CD4-positive, CD25-positive, alpha-beta regulatory T cell (primary cell): ENCODE measurements around the gene PPIP5K1. TPM values are rescaled to one million over a fixed set of nuclear protein-coding genes. Genes with fewer than 3 reads are reported as not detected.

Experiments
- ATAC-seq, 2 donors: fragments of 150-1000 bp; cut with Tn5 transposase; one replicate each; pipeline ENCODE4 v1.10.0; 2021; ENCODE audit warnings: low read depth in 2 of 2, moderate number of reproducible peaks in 2 of 2, moderate library complexity in 1 of 2
- DNase-seq, 3 donors: peaks; one replicate each; pipeline versions ENCODE4 v3.0.0 to v3.0.0-alpha.2; 2012 to 2022; ENCODE audit warnings: mixed read lengths in 1 of 3
- H3K27ac ChIP-seq: one replicate; pipeline ENCODE4 v1.7.0; 2013; ENCODE audit warnings: mild to moderate bottlenecking, low read length; ENCODE audit not compliant: insufficient read depth, poor library complexity, severe bottlenecking
- H3K27me3 ChIP-seq: one replicate; pipeline ENCODE4 v1.7.0; 2013; ENCODE audit warnings: low read length; ENCODE audit not compliant: control insufficient read depth, insufficient read depth
- H3K36me3 ChIP-seq: one replicate; pipeline ENCODE4 v1.7.0; 2013; ENCODE audit warnings: mild to moderate bottlenecking, low read length, moderate library complexity; ENCODE audit not compliant: control insufficient read depth, insufficient read depth
- H3K4me1 ChIP-seq: 2 replicates; pipeline ENCODE4 v1.7.0; 2013; ENCODE audit warnings: mild to moderate bottlenecking, low read length; ENCODE audit not compliant: insufficient read depth, control insufficient read depth, poor library complexity, severe bottlenecking
- H3K4me3 ChIP-seq: one replicate; pipeline ENCODE4 v1.7.0; 2013; ENCODE audit warnings: low read depth, mild to moderate bottlenecking, low read length, moderate library complexity
- H3K9me3 ChIP-seq, 2 experiments: 1 replicate in 1 of 2; 2 replicates in 1 of 2; pipeline ENCODE4 v1.7.0; 2013; ENCODE audit warnings: low read length in 2 of 2, mild to moderate bottlenecking in 1 of 2, moderate library complexity in 1 of 2; ENCODE audit not compliant: control insufficient read depth in 2 of 2
- H3K27ac Mint-ChIP-seq, 3 donors: one replicate each; pipeline ENCODE4 v1.8.0; 2020 to 2022; ENCODE audit warnings: mild to moderate bottlenecking in 3 of 3, mixed read lengths in 3 of 3, moderate library complexity in 2 of 3
- H3K27me3 Mint-ChIP-seq: one replicate; pipeline ENCODE4 v1.8.0; 2022; ENCODE audit warnings: mild to moderate bottlenecking, mixed read lengths
- H3K36me3 Mint-ChIP-seq: one replicate; pipeline ENCODE4 v1.8.0; 2020; ENCODE audit warnings: mixed read lengths
- H3K4me1 Mint-ChIP-seq, 4 donors: one replicate each; pipeline ENCODE4 v1.8.0; 2020 to 2022; ENCODE audit warnings: mixed read lengths in 4 of 4, mild to moderate bottlenecking in 1 of 4
- H3K4me3 Mint-ChIP-seq, 4 donors: one replicate each; pipeline ENCODE4 v1.8.0; 2020 to 2022; ENCODE audit warnings: mild to moderate bottlenecking in 4 of 4, mixed read lengths in 4 of 4, moderate library complexity in 3 of 4
- H3K9me3 Mint-ChIP-seq, 7 donors: one replicate each; pipeline ENCODE4 v1.8.0; 2020 to 2022; ENCODE audit warnings: mixed read lengths in 7 of 7, mild to moderate bottlenecking in 3 of 7, moderate library complexity in 2 of 7
- polyA plus RNA-seq, 4 donors: library from polyadenylated mRNA; unstranded; fragments of 300-500 nt; fragmentation: Illumina TruSeq; gene quantifications; one replicate each; pipeline ENCODE4 v1.2.3, GENCODE V29; 2021
- total RNA-seq: library from RNA; stranded (reverse); gene quantifications from one replicate; pipeline ENCODE4 v1.2.3, GENCODE V29; 2022

PPIP5K1 gene
- total and polyA plus RNA-seq, 5 donors from 2014 or later, result 4.3 to 34.0 (median 6.2) TPM

- Mint-ChIP-seq H3K36me3 (no peaks in the 10 kb centered on the region), H3K9me3 (no peaks in the 10 kb centered on the region), H3K27me3 (peaks cover 9% of the 10 kb centered on the region), H3K4me1 (peaks cover 0 to 35% (median 25%) of the 10 kb centered on the region in 4 donors), H3K27ac (peak overlapping the region in 1 of 3 donors; percentile 98), H3K4me3 (peak overlapping the region; percentile 84 to 97 (median 94))
- no peaks in the 10 kb centered on the region for H3K9me3 ChIP-seq
- peak overlapping the region; percentile 75 for H3K27ac ChIP-seq
- H3K27me3 ChIP-seq, result no peaks in the 10 kb centered on the region
- DNase-seq (no peak), ATAC-seq (no peak)
- H3K4me1 ChIP-seq, result peaks cover 22% of the 10 kb centered on the region
- H3K4me3 ChIP-seq, result no peak overlapping the region
- H3K36me3 ChIP-seq, result no peaks in the 10 kb centered on the region
Observed at GRCh38 chr15:43508991-43509659, 80.9 kb downstream of the PPIP5K1 start.

GRCh38 chr15:43508421-43508820 lies 81.6 kb downstream of the PPIP5K1 start:
- Histone ChIP-seq H3K4me3 (no peak overlapping the region), H3K4me1 (peaks cover 20% of the 10 kb centered on the region), H3K27ac (no peak overlapping the region), H3K27me3 (no peaks in the 10 kb centered on the region), H3K9me3 (no peaks in the 10 kb centered on the region), H3K36me3 (no peaks in the 10 kb centered on the region)
- H3K36me3 Mint-ChIP-seq, result no peaks in the 10 kb centered on the region
- peak overlapping the region in 2 of 4 donors; percentile 70 to 80 for H3K4me3 Mint-ChIP-seq
- no peak for ATAC-seq
- no peaks in the 10 kb centered on the region for H3K9me3 Mint-ChIP-seq
- no peak overlapping the region for H3K27ac Mint-ChIP-seq
- H3K4me1 Mint-ChIP-seq, result peaks cover 0 to 30% (median 25%) of the 10 kb centered on the region in 4 donors
- H3K27me3 Mint-ChIP-seq, result peaks cover 9% of the 10 kb centered on the region
- no peak for DNase-seq

- DNase-seq (no peak), ATAC-seq (no peak)
- H3K27me3 Mint-ChIP-seq, result no peaks in the 10 kb centered on the region
- Histone ChIP-seq H3K4me1 (peaks cover 11% of the 10 kb centered on the region), H3K4me3 (no peak overlapping the region), H3K27me3 (no peaks in the 10 kb centered on the region), H3K27ac (no peak overlapping the region), H3K9me3 (no peaks in the 10 kb centered on the region), H3K36me3 (no peaks in the 10 kb centered on the region)
- H3K9me3 Mint-ChIP-seq, result no peaks in the 10 kb centered on the region
- H3K27ac Mint-ChIP-seq, result peak overlapping the region in 1 of 3 donors; percentile 63
- peaks cover 0 to 24% (median 13%) of the 10 kb centered on the region in 4 donors for H3K4me1 Mint-ChIP-seq
- no peaks in the 10 kb centered on the region for H3K36me3 Mint-ChIP-seq
- no peak overlapping the region for H3K4me3 Mint-ChIP-seq
Observed at GRCh38 chr15:43505738-43506137, 84.3 kb downstream of the PPIP5K1 start.

GRCh38 chr15:43499635-43500034 lies 90.4 kb downstream of the PPIP5K1 start:
- no peaks in the 10 kb centered on the region for H3K9me3 ChIP-seq
- Mint-ChIP-seq H3K36me3 (no peaks in the 10 kb centered on the region), H3K9me3 (no peaks in the 10 kb centered on the region), H3K4me3 (no peak overlapping the region), H3K27me3 (no peaks in the 10 kb centered on the region), H3K4me1 (peaks cover 0 to 6% (median 0%) of the 10 kb centered on the region in 4 donors), H3K27ac (no peak overlapping the region)
- H3K27me3 ChIP-seq, result no peaks in the 10 kb centered on the region
- H3K27ac ChIP-seq, result no peak overlapping the region
- no peaks in the 10 kb centered on the region for H3K4me1 ChIP-seq
- H3K36me3 ChIP-seq, result no peaks in the 10 kb centered on the region
- no peak for ATAC-seq
- H3K4me3 ChIP-seq, result no peak overlapping the region
- DNase-seq, result no peak

GRCh38 chr15:43498990-43499389 lies 91.0 kb downstream of the PPIP5K1 start:
- Histone ChIP-seq H3K4me3 (no peak overlapping the region), H3K27ac (no peak overlapping the region), H3K36me3 (no peaks in the 10 kb centered on the region), H3K9me3 (no peaks in the 10 kb centered on the region), H3K4me1 (no peaks in the 10 kb centered on the region), H3K27me3 (no peaks in the 10 kb centered on the region)
- Mint-ChIP-seq H3K27me3 (no peaks in the 10 kb centered on the region), H3K36me3 (no peaks in the 10 kb centered on the region), H3K27ac (peak overlapping the region in 1 of 3 donors; percentile 21), H3K9me3 (no peaks in the 10 kb centered on the region), H3K4me1 (peaks cover 0 to 7% (median 0%) of the 10 kb centered on the region in 4 donors), H3K4me3 (peak overlapping the region in 1 of 4 donors; percentile 11)
- DNase-seq, result no peak
- ATAC-seq, result no peak

- no peaks in the 10 kb centered on the region for H3K27me3 ChIP-seq
- DNase-seq, result no peak
- Mint-ChIP-seq H3K27me3 (no peaks in the 10 kb centered on the region), H3K36me3 (peaks cover 3% of the 10 kb centered on the region), H3K9me3 (no peaks in the 10 kb centered on the region), H3K27ac (peak overlapping the region in 2 of 3 donors; percentile 95 to 100), H3K4me1 (peaks cover 12 to 41% (median 29%) of the 10 kb centered on the region in 4 donors), H3K4me3 (peak overlapping the region; percentile 91 to 99 (median 97))
- H3K9me3 ChIP-seq, result no peaks in the 10 kb centered on the region
- peaks cover 21% of the 10 kb centered on the region for H3K4me1 ChIP-seq
- peak overlapping the region; percentile 89 for H3K27ac ChIP-seq
- H3K36me3 ChIP-seq, result peaks cover 2% of the 10 kb centered on the region
- ATAC-seq, result no peak
- peak overlapping the region; percentile 90 for H3K4me3 ChIP-seq
Observed at GRCh38 chr15:43493703-43494472, 96.1 kb downstream of the PPIP5K1 start.

- no peaks in the 10 kb centered on the region for H3K27me3 Mint-ChIP-seq
- DNase-seq, result peak; percentile 94 to 96 (median 94)
Observed at GRCh38 chr15:43492673-43493601, 97.1 kb downstream of the PPIP5K1 start, which contains the start of gene TP53BP1. TSS of gene TP53BP1 (minus strand) at chr15:43493156. CDS start at chr15:43493043, 113 bp downstream.

More at GRCh38 chr15:43492673-43493601, 97.1 kb downstream of the PPIP5K1 start, which contains the start of gene TP53BP1:
- peak within 1 kb of the TSS; percentile 90 for H3K4me3 ChIP-seq
- peak within 1 kb of the TSS; percentile 89 for H3K27ac ChIP-seq
- no peaks in the 10 kb centered on the region for H3K9me3 Mint-ChIP-seq
- H3K27ac Mint-ChIP-seq, result peak within 1 kb of the TSS; percentile 95 to 100 (median 99)
- peak within 1 kb of the TSS; percentile 91 to 99 (median 97) for H3K4me3 Mint-ChIP-seq
- H3K27me3 ChIP-seq, result no peaks in the 10 kb centered on the region
- H3K4me1 Mint-ChIP-seq, result peaks cover 12 to 47% (median 32%) of the 10 kb centered on the region in 4 donors
- H3K36me3 ChIP-seq, result peaks cover 7% of the 10 kb centered on the region
- peak; percentile 100 for ATAC-seq
- peaks cover 21% of the 10 kb centered on the region for H3K4me1 ChIP-seq
- H3K36me3 Mint-ChIP-seq, result peaks cover 4% of the 10 kb centered on the region
- no peaks in the 10 kb centered on the region for H3K9me3 ChIP-seq
